Urothelium cell line (cell line): Measurements from ENCODE around the gene KCNMA1.
"Not testable (repeated sequence)": the region's sequence is repeated elsewhere in the genome, so short reads cannot be mapped to it uniquely, and the experiment has no call there.

ENCODE experiments used
- DNase-seq: peaks from one replicate; pipeline ENCODE4 v3.0.0; 2011; ENCODE audit warnings: low spot score, mixed read lengths
- FAIRE-seq: peaks from 2 replicates; lab custom pipeline; 2011; peaks lifted over from hg19 to GRCh38; lab: Jason Lieb, UNC

Gene KCNMA1

DNA sequence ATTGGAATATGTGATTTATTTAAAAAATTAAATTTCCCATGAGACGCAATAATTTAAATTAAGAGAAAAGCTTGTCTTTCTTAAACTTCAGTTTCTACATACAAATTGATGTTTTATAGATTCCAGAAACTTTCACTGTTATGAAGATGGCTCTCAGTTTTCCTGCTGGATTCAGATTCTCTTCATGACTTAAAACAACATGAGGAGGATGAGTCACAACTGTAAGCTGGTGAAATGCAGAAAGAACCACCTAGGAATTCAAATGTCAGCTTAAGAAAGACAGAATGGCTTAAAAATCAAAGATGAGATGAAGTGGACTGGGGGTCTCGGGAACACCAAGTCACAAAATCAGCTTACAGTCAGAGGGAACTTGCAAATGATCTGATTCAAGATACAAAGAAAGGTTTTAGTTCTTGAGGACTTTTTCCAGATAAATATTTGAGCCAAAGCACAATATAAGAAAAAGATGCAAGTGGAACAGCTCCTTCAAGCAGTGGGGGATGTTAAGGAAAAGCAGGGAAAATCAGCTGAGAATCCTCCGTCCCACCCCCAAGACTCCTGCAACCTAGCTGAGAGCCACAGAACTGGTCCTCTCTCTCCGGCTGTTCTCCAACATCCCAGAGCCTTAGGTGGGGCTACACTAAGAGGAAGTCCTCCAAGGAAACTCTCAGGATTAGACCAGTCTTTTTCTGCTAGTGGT lies 279.8 kb downstream of the KCNMA1 start:
- FAIRE-seq (no peak), DNase-seq (peak; percentile 60)

DNA sequence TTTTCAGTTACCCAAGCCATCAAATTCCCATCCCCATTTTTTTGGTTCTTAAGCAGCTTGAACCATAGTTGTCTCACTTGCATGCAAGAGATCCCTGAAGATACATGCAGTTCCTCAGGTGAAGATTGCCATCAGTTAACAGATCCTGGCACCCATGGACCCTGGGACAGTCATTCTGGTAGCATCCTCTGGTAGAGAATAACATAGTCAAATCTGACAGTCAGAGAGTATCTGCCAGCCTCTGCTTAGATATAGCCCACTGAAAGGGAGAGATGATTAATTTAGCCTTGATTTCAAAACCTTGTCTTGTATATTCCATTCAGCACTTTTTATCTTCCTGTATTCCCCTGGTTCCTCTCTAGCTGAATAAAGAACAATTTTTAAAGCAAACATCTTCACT lies 280.4 kb downstream of the KCNMA1 start:
- DNase-seq: no peak

DNA sequence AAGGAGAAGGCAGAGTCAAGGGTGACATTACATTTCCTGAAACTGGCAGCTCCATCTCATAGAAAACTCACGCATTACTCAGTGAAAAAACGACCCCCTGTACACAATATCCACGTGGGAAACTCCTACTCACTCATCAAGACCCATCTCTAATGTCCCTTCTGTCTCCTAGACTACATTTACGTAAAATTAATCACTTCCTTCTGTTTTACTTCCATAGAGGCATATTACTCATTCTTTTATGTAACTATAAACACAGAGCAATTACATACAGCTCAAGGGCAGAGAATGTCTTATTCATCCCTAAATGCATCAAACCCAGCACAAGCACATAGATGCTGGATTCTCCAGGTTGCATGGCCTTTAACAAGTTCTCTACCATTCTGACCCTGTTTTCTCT lies 281.8 kb downstream of the KCNMA1 start:
- DNase-seq (no peak), FAIRE-seq (no peak)

More for the DNA sequence above, 280.4 kb downstream of the KCNMA1 start:
- no peak for FAIRE-seq

DNA sequence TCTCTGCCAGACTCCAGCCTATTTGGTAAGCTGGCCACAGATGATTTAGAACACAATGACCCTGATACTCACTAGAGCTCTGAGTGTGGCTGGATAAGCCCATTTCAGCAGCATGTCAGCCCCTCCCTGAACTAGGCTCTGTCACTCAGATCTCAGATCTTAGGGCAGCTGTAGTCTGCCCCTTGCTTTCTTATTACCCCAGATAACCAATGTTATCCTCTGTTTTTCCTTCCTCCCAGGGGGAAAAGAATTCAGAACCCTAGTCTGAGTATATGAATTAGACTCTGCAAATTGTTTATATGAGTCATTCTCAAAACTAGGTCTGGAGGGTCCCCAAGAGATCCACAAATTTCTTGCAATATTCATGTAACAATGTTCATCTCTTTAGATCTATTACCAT lies 286.2 kb downstream of the KCNMA1 start:
- no peak for FAIRE-seq
- DNase-seq: peak; percentile 32

DNA sequence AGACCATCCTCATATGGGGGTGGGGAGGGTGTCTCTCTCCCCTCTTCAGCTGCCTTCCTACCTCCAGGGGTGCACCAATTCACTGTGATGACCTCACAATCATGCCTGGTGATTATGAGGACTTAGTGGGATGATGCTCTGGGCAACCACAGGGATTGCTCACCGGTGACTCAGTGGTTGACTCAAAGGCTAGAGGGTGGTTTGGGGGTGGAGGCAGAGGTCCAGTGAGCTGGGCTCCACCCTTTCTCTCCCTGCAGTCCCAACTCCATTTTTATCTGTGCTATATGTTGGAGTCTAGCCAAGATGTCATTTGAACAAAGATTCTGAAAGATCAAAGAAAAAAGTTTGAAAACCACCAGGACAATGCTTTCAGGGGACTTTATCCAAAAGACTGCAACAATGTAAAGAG lies 286.9 kb downstream of the KCNMA1 start:
- peak; percentile 99 for FAIRE-seq
- peak; percentile 98 for DNase-seq

DNA sequence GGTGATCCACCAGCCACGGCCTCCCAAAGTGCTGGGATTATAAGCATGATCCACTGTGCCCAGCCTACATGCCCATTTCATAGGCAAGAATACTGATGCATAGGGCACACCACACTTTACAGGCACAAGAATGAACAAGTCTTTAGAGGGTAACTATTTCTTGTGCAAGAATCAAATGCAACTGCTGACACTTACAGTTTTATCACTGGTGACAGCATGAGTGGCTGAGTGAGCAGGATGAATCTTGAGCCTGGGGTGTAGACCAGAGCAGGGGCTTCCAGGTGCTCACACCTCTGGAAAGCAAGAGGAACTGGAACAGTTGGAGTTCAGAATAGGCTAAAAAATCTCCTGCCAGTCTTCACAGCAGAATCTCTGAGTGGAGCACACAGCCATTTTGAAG lies 287.5 kb downstream of the KCNMA1 start:
- FAIRE-seq (peak; percentile 56), DNase-seq (no peak)

DNA sequence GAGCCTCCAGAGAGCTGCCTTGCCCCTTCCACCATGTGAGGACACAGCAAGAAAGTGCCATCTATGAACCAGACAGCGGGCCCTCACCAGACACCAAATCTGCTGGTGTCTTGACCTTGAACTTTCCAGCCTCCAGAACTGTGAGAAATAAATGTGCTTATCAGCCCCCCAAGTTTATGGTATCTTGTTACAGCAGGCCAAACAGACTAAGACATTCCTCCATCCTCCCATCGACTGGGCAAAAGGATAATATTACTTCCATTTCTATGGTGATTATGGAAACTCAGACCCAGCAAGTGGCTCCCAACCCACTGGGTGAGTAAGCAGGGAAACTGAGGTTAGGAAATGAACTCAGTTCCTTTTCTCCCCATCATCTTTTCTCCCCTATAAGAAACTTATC lies 288.4 kb downstream of the KCNMA1 start:
- no peak for FAIRE-seq
- DNase-seq: no peak

DNA sequence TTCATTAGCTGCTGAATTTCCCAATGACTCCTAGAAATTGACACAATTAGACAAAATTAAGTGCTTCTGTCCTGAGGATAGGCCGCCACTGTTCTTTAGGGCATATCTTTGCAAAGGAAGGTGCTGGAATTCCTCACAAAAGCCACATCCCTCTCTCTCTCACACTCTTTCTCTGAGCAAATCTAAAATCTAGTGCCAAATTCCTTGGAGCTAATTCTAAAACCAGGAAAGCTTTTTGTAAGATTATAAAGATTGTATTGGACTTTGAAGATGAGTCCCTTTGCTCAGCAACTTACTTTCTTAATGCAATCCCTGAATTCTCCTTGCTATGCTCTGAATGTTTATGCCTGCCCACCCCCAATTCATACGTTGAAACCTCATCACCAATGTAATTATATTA lies 288.9 kb downstream of the KCNMA1 start:
- no peak for FAIRE-seq
- DNase-seq: no peak

DNA sequence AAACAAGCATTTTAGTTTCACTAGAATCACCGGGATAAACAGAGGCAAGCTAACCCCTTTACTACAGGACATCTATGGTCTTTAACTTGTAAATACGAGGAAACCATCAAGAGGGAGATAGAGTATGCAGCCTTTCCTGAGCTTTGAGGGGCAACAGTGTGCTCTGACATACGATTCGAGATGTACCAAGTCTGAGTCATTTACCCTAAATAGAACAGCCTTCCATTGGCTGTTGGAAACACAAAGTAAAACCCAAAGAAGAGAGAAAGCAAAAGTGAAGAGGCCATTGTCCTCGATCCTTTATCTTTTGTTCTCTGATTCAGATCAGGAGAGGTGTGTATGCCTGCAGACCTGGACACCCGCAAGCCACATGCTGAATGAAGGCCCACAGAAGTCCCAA lies 289.5 kb downstream of the KCNMA1 start:
- no peak for DNase-seq
- FAIRE-seq: peak; percentile 77

DNA sequence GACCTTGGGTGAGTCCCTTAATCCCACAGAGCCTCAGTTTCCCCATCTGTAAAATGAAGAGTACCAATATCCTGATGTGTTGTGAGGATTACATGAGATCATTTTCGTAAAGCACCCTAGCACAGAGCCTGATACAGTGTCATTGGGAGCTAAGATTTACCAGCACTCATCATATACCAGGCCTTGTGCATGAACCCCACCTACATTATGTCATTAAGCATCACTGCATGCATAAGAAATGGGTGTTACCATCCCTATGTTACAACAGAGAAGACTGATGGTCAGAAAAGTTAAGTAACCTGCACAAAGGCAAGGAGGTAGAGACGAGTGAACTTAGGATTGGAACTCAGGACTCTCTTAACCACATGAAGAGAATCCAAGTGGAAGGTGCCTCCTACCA lies 290.6 kb downstream of the KCNMA1 start:
- DNase-seq: no peak
- no peak for FAIRE-seq

DNA sequence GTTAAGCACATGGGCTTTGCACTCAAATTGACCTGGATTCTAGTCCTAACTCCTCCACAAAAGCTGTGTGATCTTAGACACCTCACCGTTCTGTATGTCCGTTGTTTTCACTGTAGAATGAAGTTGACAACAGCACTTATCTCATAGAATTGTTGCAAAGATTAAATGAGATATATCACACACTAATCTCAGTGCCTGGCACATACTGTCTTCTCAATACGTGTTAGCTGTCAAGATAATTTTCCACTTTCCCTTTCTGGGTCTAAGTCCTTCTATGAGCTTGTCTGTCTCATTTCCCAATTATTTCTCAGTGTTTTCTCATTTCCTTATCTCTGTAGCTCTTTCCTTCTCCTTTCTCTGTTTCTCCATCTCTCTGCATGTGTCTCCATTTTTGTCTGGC lies 296.6 kb downstream of the KCNMA1 start:
- DNase-seq: no peak
- FAIRE-seq: no peak

DNA sequence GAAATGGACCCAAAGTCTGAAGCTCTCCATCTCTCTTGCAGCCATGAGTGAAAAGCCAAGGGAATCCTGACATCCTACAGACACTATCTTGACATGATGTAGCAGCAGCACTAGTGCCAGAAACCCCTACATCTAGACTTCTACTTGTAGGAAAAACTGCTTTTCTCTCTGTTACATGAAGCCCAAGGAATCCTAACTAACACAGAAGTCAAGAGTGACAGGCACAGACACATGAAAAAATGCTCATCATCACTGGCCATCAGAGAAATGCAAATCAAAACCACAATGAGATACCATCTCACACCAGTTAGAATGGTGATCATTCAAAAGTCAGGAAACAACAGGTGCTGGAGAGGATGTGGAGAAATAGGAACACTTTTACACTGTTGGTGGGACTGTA lies 297.7 kb downstream of the KCNMA1 start:
- DNase-seq, FAIRE-seq: not testable (repeated sequence)

DNA sequence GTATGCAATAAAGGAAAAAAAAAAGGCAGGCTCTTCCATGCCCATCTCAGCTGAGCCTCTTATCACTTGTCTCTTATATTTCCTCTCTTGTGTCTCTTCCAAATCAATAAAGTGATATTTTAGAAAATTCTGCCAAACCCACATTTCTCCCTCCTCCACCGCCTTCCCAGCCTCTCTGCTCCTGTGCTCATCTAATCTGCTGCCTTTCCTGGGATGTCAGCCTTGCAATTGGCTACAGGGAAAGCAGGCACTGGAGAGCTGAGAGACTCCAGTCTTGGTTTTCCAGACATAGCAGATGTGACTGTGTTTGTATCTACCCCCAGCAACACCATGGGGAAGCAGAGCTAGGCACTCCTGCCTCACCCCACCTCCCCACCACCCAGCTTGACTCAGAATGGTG lies 298.4 kb downstream of the KCNMA1 start:
- DNase-seq (no peak), FAIRE-seq (no peak)

DNA sequence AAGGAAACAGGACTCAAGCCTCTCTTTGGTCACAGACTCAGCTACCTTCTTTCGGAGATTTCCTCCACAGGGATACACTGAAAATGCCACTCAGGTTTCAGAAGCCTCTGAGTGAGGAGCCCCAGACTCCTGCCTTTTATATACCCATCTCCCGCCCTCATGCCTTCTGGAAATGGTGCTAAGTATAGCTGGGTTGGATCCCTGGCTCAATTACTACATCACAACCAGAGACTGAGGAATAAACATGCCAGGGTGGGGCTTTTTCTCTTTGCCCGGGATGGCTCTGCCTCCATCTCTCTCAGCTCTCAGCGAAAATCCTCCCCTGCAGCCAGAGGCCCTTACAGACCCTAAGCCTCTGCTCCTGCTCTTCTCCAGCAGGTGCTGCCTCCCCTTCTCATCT lies 299.5 kb downstream of the KCNMA1 start:
- FAIRE-seq (no peak), DNase-seq (no peak)

DNA sequence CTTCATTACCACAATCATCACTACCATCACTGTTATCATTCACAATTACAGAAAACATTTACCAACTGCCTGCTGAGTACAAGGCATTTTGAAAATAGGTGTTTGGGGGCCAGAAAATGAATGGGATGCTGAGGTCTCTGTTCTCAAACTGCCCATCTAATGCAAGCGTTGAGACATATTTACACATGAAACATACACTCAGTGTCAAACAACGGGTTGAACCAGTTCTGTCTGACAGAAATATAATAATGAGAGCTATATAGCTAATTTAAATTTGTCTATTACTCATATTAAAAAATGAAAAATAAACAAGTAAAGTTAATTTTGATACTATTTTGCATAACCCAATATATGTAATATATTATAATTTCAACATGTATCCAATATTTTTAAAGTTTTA lies 303.1 kb downstream of the KCNMA1 start:
- FAIRE-seq: no peak
- DNase-seq: no peak

DNA sequence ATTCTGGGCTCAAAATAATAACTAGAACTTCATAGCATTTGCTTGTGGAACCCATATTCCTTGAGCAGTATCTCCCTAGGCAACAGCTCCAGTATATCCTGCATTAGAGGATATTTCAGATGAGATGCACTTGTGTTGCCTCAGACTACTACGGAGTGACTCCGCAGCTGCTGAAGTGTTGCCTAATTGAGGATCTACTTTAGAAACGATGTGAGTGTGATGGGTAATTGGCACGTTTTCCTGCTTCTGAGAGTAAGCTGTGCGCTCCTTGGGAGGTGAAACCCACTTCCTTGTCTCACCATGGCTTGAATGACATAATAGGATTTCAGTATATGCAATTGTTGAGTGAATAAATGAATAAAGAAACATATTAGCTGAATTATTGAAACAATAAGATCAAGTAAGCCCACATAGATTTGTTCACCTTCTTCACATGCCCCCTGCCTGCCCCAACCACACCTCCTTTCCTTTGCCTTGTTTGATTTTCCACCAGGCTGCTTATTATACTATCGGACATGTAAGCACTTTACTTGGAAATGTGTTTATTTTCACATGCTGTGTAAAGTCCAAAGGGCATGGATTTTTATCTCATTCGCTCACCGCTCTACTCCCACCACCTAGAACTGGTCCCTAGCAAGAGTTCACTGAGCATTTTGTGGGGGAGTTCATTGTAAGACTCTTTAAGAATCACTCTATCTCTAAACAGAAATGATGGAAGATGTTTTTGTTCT lies 303.8 kb downstream of the KCNMA1 start:
- FAIRE-seq: no peak

DNA sequence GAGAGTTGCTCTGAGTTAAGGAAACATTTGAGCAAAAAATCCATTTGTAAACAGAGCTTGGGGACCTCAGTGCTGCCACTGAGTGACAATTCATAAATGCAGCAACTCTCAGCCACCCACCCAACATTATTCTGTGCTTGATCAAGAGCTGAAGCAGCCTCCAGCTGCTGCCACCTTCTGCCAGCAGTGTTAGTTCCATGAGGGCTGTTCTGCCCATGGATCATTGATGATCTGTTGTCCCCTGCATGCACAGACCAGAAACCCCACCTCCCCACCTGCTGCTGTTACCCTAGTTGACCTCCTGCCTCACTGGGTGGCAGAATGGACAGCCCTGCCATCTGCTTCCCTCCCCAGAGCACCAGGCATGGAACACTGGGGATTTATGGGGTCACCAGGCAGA lies 305.4 kb downstream of the KCNMA1 start:
- FAIRE-seq: peak; percentile 32
- DNase-seq: no peak

More for the DNA sequence above, 303.8 kb downstream of the KCNMA1 start:
- DNase-seq: no peak

DNA sequence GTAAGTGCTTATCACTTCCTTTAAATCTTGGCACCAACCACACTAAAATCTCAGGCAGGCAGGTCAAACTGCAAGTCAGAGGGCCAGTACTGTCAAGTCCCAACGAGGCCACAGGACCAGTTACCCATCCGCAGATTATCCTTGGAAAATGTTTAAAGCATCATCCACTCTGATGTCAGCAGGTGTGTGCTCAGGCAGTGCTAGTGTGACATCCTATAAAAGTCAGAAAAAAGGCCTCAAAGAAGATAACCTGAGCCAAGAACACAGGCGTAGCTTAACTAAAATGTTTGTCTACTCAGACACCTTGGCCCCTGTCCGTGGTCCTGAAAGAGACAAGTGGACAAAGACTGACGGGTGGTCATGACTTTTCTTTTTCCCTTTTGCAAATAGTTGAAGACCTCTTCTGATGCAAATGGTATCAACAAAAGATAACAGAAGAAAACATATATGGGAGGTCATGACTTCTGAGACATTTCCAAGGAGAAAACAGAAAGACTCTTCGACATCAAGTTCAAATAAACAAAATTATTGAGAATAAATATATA lies 309.3 kb downstream of the KCNMA1 start:
- FAIRE-seq (no peak), DNase-seq (peak; percentile 45)

DNA sequence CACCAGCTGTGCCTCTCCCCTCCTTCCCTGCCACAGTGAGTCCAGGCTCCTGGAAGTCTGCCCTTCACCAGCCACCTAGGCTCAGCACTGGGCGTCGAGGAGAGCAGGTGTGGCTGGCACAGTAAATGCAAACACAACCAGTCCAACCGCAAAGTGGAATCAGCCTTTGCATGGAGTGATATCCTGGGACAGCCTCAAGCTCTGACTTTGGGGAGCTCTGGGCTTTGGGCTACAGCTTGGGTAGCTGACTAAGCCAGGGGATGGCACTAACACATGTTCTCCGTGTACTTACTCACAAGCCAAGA lies 312.4 kb downstream of the KCNMA1 start:
- FAIRE-seq (peak; percentile 44), DNase-seq (no peak)

DNA sequence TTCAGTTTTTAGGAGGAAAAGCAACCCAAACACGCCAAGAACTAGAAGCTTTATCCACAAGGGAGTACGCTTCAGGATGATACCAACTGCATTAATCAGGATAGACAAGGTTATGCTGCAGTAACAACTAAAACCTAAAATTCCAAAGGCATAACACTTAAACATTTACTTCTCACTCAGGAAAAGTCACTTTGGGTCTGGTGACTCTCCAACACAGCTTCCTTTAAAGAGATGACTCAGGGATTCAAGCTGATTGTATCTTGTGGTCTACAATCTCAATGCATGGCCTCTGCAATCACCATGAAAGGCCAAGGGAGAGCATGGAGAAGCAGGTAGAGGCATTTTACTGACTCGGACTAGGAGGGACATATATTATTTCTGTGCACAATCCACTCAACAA lies 315.8 kb downstream of the KCNMA1 start:
- DNase-seq: no peak
- FAIRE-seq: no peak

DNA sequence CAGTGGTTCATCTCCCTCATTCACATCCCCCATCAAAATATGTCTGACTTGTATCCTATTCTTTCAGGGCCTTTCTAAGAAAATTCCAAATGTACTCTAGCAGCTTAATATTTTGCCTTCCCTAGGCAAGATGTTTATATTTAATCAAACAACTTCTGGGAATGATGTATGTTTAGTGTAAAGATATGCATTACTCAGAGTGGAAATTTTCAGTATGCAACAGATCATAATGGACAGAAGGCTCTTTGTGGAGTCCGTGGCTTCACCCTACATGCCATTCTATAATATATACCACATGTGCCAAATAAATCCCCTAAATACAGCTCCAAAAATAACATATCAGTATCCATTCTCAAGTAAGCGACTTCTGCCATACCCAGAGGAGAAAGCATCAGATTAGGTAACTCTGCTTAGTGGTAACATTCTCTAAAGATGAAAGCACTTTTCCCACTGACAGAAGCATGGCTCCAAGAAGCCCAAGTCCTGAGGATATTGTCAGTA lies 316.6 kb downstream of the KCNMA1 start:
- FAIRE-seq (no peak), DNase-seq (no peak)

DNA sequence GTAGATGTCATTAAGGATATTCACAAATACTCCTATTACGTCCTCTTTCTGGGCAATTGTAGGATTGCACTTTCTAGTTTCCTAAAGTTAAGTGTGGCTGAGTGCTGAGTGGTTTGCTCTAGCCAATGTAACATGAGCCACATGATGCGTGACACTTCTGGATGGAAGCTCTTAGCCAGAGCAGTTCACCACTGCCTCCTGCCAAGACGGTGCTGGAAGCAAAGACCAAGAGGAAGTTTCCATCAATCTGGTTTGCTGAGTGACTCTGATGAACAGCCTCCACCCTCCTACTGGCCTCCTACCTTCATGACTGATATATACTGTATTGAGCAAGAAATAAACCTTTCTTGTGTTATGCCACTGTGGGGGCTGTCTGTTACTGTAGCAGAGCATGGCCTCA lies 318.1 kb downstream of the KCNMA1 start:
- FAIRE-seq: peak; percentile 44
- DNase-seq: no peak
